Mesenchymal stem cell (in vitro differentiated cells and primary cell): Measurements from ENCODE around the gene IFNA2.

Experiments
- DNase-seq: peaks from one replicate; pipeline ENCODE4 v3.0.0-alpha.2; 2013
- H2AFZ ChIP-seq: one replicate; pipeline ENCODE4 v1.6.1; 2013; ENCODE audit warnings: low read depth, mild to moderate bottlenecking, control low read depth, inconsistent platforms, low read length, moderate library complexity
- H2AK5ac ChIP-seq: 2 replicates; pipeline ENCODE4 v1.6.1; 2013; ENCODE audit warnings: low read length, moderate library complexity, mild to moderate bottlenecking, inconsistent platforms; ENCODE audit not compliant: severe bottlenecking
- H2BK120ac ChIP-seq: one replicate; pipeline ENCODE4 v1.6.1; 2013; ENCODE audit warnings: low read depth, mild to moderate bottlenecking, inconsistent platforms, low read length, moderate library complexity
- H2BK12ac ChIP-seq, 2 experiments: one replicate each; pipeline ENCODE4 v1.6.1; 2013; ENCODE audit warnings: inconsistent platforms in 2 of 2, low read length in 2 of 2, mild to moderate bottlenecking in 2 of 2, moderate library complexity in 2 of 2, control low read depth in 1 of 2
- H2BK15ac ChIP-seq: one replicate; pipeline ENCODE4 v1.6.1; 2013; ENCODE audit warnings: mild to moderate bottlenecking, low read depth, inconsistent platforms; ENCODE audit not compliant: poor library complexity, severe bottlenecking
- H2BK5ac ChIP-seq: 2 replicates; pipeline ENCODE4 v1.6.1; 2013; ENCODE audit warnings: low read depth, mild to moderate bottlenecking, low read length, control low read depth, inconsistent platforms; ENCODE audit not compliant: poor library complexity, severe bottlenecking
- H3K14ac ChIP-seq, 2 experiments: one replicate each; pipeline ENCODE4 v1.6.1; 2013; ENCODE audit warnings: inconsistent platforms in 2 of 2, low read length in 2 of 2, control low read depth in 1 of 2, mild to moderate bottlenecking in 1 of 2, moderate library complexity in 1 of 2
- H3K18ac ChIP-seq, 2 experiments: one replicate each; pipeline ENCODE4 v1.6.1; 2013; ENCODE audit warnings: inconsistent platforms in 2 of 2, low read length in 2 of 2, control low read depth in 1 of 2, low read depth in 1 of 2, mild to moderate bottlenecking in 1 of 2
- H3K23ac ChIP-seq, 2 experiments: one replicate each; pipeline ENCODE4 v1.6.1; 2013; ENCODE audit warnings: inconsistent platforms in 2 of 2, low read length in 2 of 2, mild to moderate bottlenecking in 2 of 2, moderate library complexity in 2 of 2, control low read depth in 1 of 2
- H3K27ac ChIP-seq: 2 replicates; pipeline ENCODE4 v1.5.1; 2013; ENCODE audit warnings: mild to moderate bottlenecking, moderate library complexity, low read length, control low read depth, inconsistent platforms; ENCODE audit not compliant: poor library complexity, severe bottlenecking
- H3K27me3 ChIP-seq, 2 experiments: 2 replicates each; pipeline versions ENCODE4 v1.6.1 to v1.7.0; 2013; ENCODE audit warnings: low read length in 2 of 2, mild to moderate bottlenecking in 2 of 2, moderate library complexity in 2 of 2, control low read depth in 1 of 2, inconsistent platforms in 1 of 2; ENCODE audit not compliant: control insufficient read depth in 1 of 2, insufficient read depth in 1 of 2
- H3K36me3 ChIP-seq, 2 experiments: 2 replicates each; pipeline versions ENCODE4 v1.6.1 to v1.7.0; 2013; ENCODE audit warnings: low read length in 2 of 2, control low read depth in 1 of 2, inconsistent platforms in 1 of 2, low read depth in 1 of 2, mild to moderate bottlenecking in 1 of 2; ENCODE audit not compliant: insufficient read depth in 2 of 2, control insufficient read depth in 1 of 2
- H3K4ac ChIP-seq, 2 experiments: one replicate each; pipeline ENCODE4 v1.6.1; 2013; ENCODE audit warnings: inconsistent platforms in 2 of 2, low read length in 2 of 2, mild to moderate bottlenecking in 2 of 2, moderate library complexity in 2 of 2, control low read depth in 1 of 2, low read depth in 1 of 2
- H3K4me1 ChIP-seq: 2 replicates; pipeline ENCODE4 v1.6.1; 2013; ENCODE audit warnings: low read depth, low read length, control low read depth; ENCODE audit not compliant: control insufficient read depth, insufficient read depth
- H3K4me2 ChIP-seq: 2 replicates; pipeline ENCODE4 v1.6.1; 2013; ENCODE audit warnings: low read length, mild to moderate bottlenecking, inconsistent platforms; ENCODE audit not compliant: poor library complexity, severe bottlenecking
- H3K4me3 ChIP-seq, 2 experiments: 2 replicates each; pipeline versions ENCODE4 v1.5.1 to v1.7.0; 2013; ENCODE audit warnings: low read length in 2 of 2, mild to moderate bottlenecking in 2 of 2, control low read depth in 1 of 2, low read depth in 1 of 2; ENCODE audit not compliant: insufficient read depth in 1 of 2
- H3K79me1 ChIP-seq: replicated peaks from 2 replicates; pipeline ENCODE4 v1.6.1; 2013; ENCODE audit warnings: mild to moderate bottlenecking, control low read depth, low read length, inconsistent platforms; ENCODE audit not compliant: poor library complexity, severe bottlenecking
- H3K9ac ChIP-seq: 2 replicates; pipeline ENCODE4 v1.7.0; 2013; ENCODE audit warnings: mild to moderate bottlenecking, low read length, moderate library complexity
- H3K9me3 ChIP-seq: 2 replicates; pipeline ENCODE4 v1.7.0; 2013; ENCODE audit warnings: mild to moderate bottlenecking, low read length; ENCODE audit not compliant: control insufficient read depth
- H4K8ac ChIP-seq: one replicate; pipeline ENCODE4 v1.6.1; 2013; ENCODE audit warnings: inconsistent platforms, mild to moderate bottlenecking, low read length, moderate library complexity
- H4K91ac ChIP-seq: one replicate; pipeline ENCODE4 v1.6.1; 2013; ENCODE audit warnings: mild to moderate bottlenecking, low read length, inconsistent platforms
- WGBS: methylation state at CpG from one replicate; pipeline ENCODE4 v1.1.7; 2013; ENCODE audit warnings: mixed read lengths; 5-methylcytosine and 5-hydroxymethylcytosine counted together

The IFNA2 gene

GRCh38 chr9:21413624-21414023 lies 28.4 kb upstream of the IFNA2 start:
- Histone ChIP-seq H2AFZ (no peak overlapping the region), H2BK15ac (no peak overlapping the region), H4K8ac (no peak overlapping the region), H3K18ac (no peak overlapping the region), H2AK5ac (no peak overlapping the region), H2BK12ac (no peak overlapping the region), H4K91ac (no peak overlapping the region), H2BK5ac (no peak overlapping the region), H3K23ac (no peak overlapping the region), H3K4me3 (no peak overlapping the region), H2BK120ac (no peak overlapping the region), H3K14ac (no peak overlapping the region), H3K4me2 (no peak overlapping the region), H3K27me3 (no peaks in the 10 kb centered on the region), H3K9ac (no peak overlapping the region), H3K36me3 (no peaks in the 10 kb centered on the region), H3K4ac (no peak overlapping the region), H3K4me1 (peaks cover 2% of the 10 kb centered on the region), H3K9me3 (no peaks in the 10 kb centered on the region), H3K27ac (no peak overlapping the region), H3K79me1 (no peaks in the 10 kb centered on the region)
- DNase-seq, result no peak
- WGBS, result 67% methylated on average over 5 of the region's 5 CpGs

- H3K23ac ChIP-seq, result no peak overlapping the region
- H3K18ac ChIP-seq, result no peak overlapping the region
- no peak overlapping the region for H2AFZ ChIP-seq
- H3K4me3 ChIP-seq, result no peak overlapping the region
- H3K27me3 ChIP-seq, result no peaks in the 10 kb centered on the region
- no peak overlapping the region for H3K9ac ChIP-seq
- H2BK120ac ChIP-seq, result no peak overlapping the region
- DNase-seq, result no peak
- no peak overlapping the region for H2BK5ac ChIP-seq
- no peak overlapping the region for H4K91ac ChIP-seq
- H2BK15ac ChIP-seq, result no peak overlapping the region
- no peak overlapping the region for H3K4ac ChIP-seq
- H3K9me3 ChIP-seq, result no peaks in the 10 kb centered on the region
- H3K27ac ChIP-seq, result no peak overlapping the region
- H3K14ac ChIP-seq, result no peak overlapping the region
- H3K36me3 ChIP-seq, result no peaks in the 10 kb centered on the region
- peaks cover 2% of the 10 kb centered on the region for H3K4me1 ChIP-seq
- no peak overlapping the region for H2BK12ac ChIP-seq
- H2AK5ac ChIP-seq, result no peak overlapping the region
- no peak overlapping the region for H4K8ac ChIP-seq
- WGBS, result 63% methylated on average over 4 of the region's 4 CpGs
- no peak overlapping the region for H3K4me2 ChIP-seq
- H3K79me1 ChIP-seq, result no peaks in the 10 kb centered on the region
Measured at GRCh38 chr9:21413151-21413550, 28.0 kb upstream of the IFNA2 start.

- H4K91ac ChIP-seq, result no peak overlapping the region
Measured at GRCh38 chr9:21412107-21412506, 26.9 kb upstream of the IFNA2 start.

GRCh38 chr9:21408817-21409216 lies 23.6 kb upstream of the IFNA2 start, which contains the start of gene IFNA8:
TSS of gene IFNA8 (plus strand) at chr9:21409117. CDS start at chr9:21409177, 60 bp downstream.
- 98% methylated on average over 1 of the region's 1 CpG for WGBS

More at GRCh38 chr9:21412107-21412506, 26.9 kb upstream of the IFNA2 start:
- no peak for DNase-seq
- no peaks in the 10 kb centered on the region for H3K9me3 ChIP-seq
- no peak overlapping the region for H3K18ac ChIP-seq
- no peak overlapping the region for H3K14ac ChIP-seq
- H2BK12ac ChIP-seq, result no peak overlapping the region
- H3K79me1 ChIP-seq, result no peaks in the 10 kb centered on the region
- no peak overlapping the region for H3K4ac ChIP-seq
- no peak overlapping the region for H2AFZ ChIP-seq
- no peak overlapping the region for H2BK120ac ChIP-seq
- no peaks in the 10 kb centered on the region for H3K36me3 ChIP-seq
- H3K23ac ChIP-seq, result no peak overlapping the region
- H3K4me1 ChIP-seq, result peaks cover 2% of the 10 kb centered on the region
- no peak overlapping the region for H2BK15ac ChIP-seq
- no peak overlapping the region for H3K4me2 ChIP-seq
- H4K8ac ChIP-seq, result no peak overlapping the region
- H3K4me3 ChIP-seq, result no peak overlapping the region
- no peak overlapping the region for H3K9ac ChIP-seq
- no peak overlapping the region for H2BK5ac ChIP-seq
- no peaks in the 10 kb centered on the region for H3K27me3 ChIP-seq
- no peak overlapping the region for H3K27ac ChIP-seq
- no peak overlapping the region for H2AK5ac ChIP-seq

More at GRCh38 chr9:21408817-21409216, 23.6 kb upstream of the IFNA2 start, which contains the start of gene IFNA8:
- Histone ChIP-seq H2BK15ac (no peak within 1 kb of the TSS), H3K14ac (no peak within 1 kb of the TSS), H3K4me3 (no peak within 1 kb of the TSS), H2BK120ac (no peak within 1 kb of the TSS), H3K27ac (no peak within 1 kb of the TSS), H4K8ac (no peak within 1 kb of the TSS), H3K27me3 (no peaks in the 10 kb centered on the region), H3K18ac (no peak within 1 kb of the TSS), H2AFZ (no peak within 1 kb of the TSS), H4K91ac (no peak within 1 kb of the TSS), H3K36me3 (no peaks in the 10 kb centered on the region), H3K4ac (no peak within 1 kb of the TSS), H3K23ac (no peak within 1 kb of the TSS), H2AK5ac (no peak within 1 kb of the TSS), H3K79me1 (no peaks in the 10 kb centered on the region), H3K9ac (no peak within 1 kb of the TSS), H3K4me2 (no peak within 1 kb of the TSS), H2BK12ac (no peak within 1 kb of the TSS), H3K9me3 (no peaks in the 10 kb centered on the region), H2BK5ac (no peak within 1 kb of the TSS), H3K4me1 (no peaks in the 10 kb centered on the region)
- no peak for DNase-seq
